GM23338 (cell line): ENCODE results near the gene PKD2.

Experiments used
- CTCF ChIP-seq, 2 experiments: fragments of 200-600 bp in 1 of 2; sonication (generic) in 1 of 2; conservative IDR thresholded peaks; 2 replicates each; pipeline versions ENCODE4 v1.5.1 to v1.6.1; 2016 to 2017; ENCODE audit warnings: antibody characterized with exemption in 2 of 2, low read depth in 2 of 2, mild to moderate bottlenecking in 2 of 2, moderate library complexity in 1 of 2
- EZH2 ChIP-seq: fragments of 200-600 bp; sonication (generic); IDR thresholded peaks from one replicate; pipeline ENCODE4 v1.8.0; 2017; ENCODE audit warnings: antibody characterized with exemption, mild to moderate bottlenecking, low read depth; ENCODE audit not compliant: unreplicated experiment
- JUNB ChIP-seq: IDR thresholded peaks from one replicate; pipeline ENCODE4 v1.6.1; 2016; ENCODE audit warnings: antibody characterized with exemption; ENCODE audit not compliant: unreplicated experiment
- POLR2AphosphoS5 ChIP-seq: IDR thresholded peaks from 2 replicates; pipeline ENCODE4 v1.6.1; 2016; ENCODE audit warnings: antibody characterized with exemption, low read depth
- REST ChIP-seq: IDR thresholded peaks from one replicate; pipeline ENCODE4 v1.6.1; 2018; ENCODE audit warnings: antibody characterized with exemption; ENCODE audit not compliant: unreplicated experiment
- ZNF114 ChIP-seq: fragments of 250-450 bp; sonication (Bioruptor Pico); IDR thresholded peaks from 2 replicates; pipeline ENCODE4 v1.5.0; 2020; ENCODE audit warnings: mild to moderate bottlenecking, moderate library complexity

DNA sequence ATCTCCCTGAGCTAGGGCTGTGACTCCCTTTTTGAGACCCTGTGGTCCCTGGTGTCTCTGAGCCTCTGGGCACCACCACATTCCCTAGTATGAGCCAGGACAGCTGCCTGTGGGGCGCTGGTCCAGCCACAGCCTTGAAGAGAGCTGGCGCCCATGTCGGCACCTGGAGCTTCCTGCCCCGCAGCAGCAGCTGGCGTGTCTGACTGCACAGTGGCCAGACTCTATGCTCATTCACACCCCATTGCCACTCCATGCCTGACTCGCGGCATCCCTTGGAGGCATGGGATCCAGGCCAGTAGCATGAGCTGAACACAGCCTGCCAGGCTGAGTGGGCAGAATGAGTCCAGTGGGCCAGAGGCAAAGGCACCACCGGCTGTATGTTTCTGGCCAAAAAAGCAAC is 40.2 kb upstream of the PKD2 start:
- no peak for TF ChIP-seq CTCF (conservative IDR thresholded peaks at IDR 0.05; ENCODE audit: low read depth in 2 of 2)
- no peak for TF ChIP-seq EZH2
- no peak for TF ChIP-seq REST
- TF ChIP-seq ZNF114, result no peak
- no peak for TF ChIP-seq JUNB
- no peak for TF ChIP-seq POLR2AphosphoS5
